ENCODE results near the gene ACADL.

Gene ACADL

DNA sequence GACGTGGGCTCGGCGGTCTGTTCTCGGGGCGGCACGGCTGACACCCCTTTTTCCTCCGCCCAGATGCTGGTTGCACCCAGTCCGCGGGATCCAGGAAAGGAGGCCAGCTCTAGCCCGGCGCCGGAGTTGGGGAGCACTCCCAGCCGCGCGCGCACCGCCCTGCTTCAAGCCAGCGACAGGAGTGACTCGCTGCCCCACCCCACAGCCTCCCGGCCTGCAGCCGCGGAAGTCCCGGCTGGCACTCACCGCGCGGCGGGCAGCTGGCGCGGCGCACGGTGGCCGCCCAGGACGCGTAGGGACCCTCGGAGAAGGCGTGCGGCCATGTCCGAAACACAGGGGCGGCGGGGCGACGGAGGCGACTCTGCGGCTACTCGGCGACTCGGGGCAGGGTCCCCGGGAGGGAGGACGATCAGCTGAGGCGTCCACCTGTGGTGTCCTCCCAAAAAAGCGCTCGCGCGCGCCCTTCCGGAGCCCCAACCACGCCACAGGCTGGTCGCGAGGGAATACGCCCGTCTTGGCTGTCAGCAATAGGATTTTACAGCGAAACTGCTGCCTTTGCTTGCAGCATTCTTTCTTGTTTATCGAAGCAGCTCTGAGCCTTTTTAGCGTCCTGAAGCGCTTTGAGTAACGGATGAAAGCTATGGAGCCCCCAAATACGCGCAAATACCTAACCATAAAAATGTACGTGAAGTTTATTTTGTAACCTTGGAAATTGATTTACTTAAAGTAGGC lies at the start of gene ACADL:
Gene ACADL, minus strand, starts transcription at position 507 of the 732 bp plus-strand sequence. Its CDS starts 184 bp downstream, at position 323.
- 0 out of 2 replicates have a peak, but pooled peaks have one; percentile 33 for TF ChIP-seq ZFX (IDR thresholded peaks at IDR 0.05)
- TF ChIP-seq, protein P1, sequence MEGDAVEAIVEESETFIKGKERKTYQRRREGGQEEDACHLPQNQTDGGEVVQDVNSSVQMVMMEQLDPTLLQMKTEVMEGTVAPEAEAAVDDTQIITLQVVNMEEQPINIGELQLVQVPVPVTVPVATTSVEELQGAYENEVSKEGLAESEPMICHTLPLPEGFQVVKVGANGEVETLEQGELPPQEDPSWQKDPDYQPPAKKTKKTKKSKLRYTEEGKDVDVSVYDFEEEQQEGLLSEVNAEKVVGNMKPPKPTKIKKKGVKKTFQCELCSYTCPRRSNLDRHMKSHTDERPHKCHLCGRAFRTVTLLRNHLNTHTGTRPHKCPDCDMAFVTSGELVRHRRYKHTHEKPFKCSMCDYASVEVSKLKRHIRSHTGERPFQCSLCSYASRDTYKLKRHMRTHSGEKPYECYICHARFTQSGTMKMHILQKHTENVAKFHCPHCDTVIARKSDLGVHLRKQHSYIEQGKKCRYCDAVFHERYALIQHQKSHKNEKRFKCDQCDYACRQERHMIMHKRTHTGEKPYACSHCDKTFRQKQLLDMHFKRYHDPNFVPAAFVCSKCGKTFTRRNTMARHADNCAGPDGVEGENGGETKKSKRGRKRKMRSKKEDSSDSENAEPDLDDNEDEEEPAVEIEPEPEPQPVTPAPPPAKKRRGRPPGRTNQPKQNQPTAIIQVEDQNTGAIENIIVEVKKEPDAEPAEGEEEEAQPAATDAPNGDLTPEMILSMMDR (conservative IDR thresholded peaks at IDR 0.05): no peak
- H3K27ac ChIP-seq: peak within 1 kb of the TSS; percentile 81

DNA sequence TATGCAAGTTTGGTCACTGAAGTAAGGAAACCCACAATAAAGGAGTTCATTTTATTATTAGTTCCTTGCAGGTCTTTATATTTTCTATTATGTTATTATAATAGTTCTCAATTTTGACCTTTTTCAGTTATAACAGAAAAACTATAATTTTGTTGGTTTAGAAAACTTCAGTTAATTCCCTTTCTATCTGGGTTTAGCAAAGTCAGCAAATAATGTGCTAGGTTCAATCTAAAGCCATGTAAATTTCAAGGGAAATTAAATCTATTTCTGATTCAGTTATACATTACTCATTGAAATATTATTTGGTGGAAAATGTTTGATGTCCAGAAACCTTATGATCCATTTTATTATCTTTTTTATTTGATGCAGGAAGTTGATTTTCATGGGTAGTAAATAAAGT lies 46.1 kb upstream of the ACADL start:
- TF ChIP-seq, protein P1 (conservative IDR thresholded peaks at IDR 0.05): no peak
- TF ChIP-seq ZFX (IDR thresholded peaks at IDR 0.05): no peak
- no peak overlapping the region for H3K27ac ChIP-seq

DNA sequence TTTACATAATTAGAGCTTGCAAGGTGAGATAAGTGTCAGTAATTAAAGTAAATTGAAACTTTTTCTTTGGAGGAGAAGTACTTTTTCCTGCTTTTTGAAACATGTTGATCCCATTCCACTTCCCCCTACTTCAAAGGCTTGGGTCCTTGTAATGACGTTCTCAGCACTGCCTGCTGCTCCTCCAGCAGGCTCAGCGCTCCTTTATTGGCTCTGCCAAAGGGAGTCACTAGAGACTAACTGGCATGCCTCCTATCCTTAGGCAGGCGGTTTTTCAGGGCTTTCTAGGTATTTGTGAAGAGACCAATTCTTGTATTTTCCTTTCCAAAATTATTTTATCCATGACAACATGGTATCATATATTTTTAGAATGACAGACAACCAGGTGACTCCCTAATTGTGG lies 43.9 kb upstream of the ACADL start:
- H3K27ac ChIP-seq: no peak overlapping the region
- TF ChIP-seq, protein P1 (conservative IDR thresholded peaks at IDR 0.05): no peak
- no peak for TF ChIP-seq ZFX (IDR thresholded peaks at IDR 0.05)

DNA sequence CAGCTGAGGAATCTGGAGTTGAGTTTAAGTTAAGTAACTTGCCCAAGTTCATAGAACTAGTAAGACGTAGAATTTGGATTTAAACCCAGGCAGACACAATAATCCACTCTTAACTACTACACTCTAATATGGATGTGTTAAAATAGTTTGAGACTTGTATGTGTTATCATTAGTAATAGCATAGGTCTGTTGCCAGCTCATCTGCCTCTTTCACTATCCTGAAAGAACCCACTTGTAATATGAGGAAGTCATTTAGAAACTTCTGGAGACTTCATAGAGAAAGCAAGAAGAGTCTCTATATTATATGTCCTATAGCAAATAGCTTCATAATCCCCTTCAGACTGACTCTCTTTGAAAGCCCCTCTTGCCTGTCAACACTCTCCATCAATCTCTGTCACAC lies 43.0 kb upstream of the ACADL start:
- no peak overlapping the region for H3K27ac ChIP-seq
- no peak for TF ChIP-seq ZFX (IDR thresholded peaks at IDR 0.05)
- TF ChIP-seq, protein P1 (conservative IDR thresholded peaks at IDR 0.05): no peak

DNA sequence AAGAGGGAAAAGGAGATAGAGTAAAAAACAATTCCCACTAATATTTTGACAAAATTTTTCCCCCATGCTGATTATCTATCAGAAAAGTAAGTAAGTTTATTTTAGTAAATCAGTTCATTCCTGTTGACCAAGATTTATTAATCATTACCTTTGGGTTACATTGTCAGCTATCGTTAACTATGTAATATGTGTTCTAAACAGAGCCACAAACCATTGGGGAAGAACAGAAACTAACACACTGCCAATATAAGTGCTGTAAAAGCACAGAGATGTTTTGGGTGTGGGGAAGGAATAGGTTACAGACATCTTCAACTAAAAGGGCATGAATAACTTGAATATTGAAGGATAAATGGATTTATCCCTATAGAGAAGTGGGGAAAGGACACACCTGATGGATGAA lies 42.5 kb upstream of the ACADL start:
- TF ChIP-seq, protein P1 (conservative IDR thresholded peaks at IDR 0.05): no peak
- TF ChIP-seq ZFX (IDR thresholded peaks at IDR 0.05): no peak
- no peak overlapping the region for H3K27ac ChIP-seq

DNA sequence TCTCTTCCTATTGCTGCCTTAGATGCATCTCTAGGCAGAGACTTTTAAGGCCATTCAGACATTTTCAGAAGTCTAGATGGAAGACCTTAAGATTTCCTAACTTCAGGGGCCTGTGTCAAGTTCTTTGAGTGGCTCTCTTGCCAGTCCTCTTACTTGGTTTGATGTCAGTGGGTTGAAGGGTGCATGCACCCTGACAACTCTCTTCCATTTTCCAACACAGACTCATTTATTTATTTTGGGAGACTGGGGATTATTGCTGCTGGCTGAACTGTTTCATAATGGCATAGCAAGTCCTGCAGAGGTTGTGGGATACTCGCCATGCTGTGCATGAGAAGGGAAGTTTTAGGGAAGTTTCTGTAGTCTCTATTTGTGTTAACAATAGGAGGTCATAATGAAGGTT lies 39.0 kb upstream of the ACADL start:
- TF ChIP-seq, protein P1 (conservative IDR thresholded peaks at IDR 0.05): no peak
- TF ChIP-seq ZFX (IDR thresholded peaks at IDR 0.05): no peak
- H3K27ac ChIP-seq: no peak overlapping the region

DNA sequence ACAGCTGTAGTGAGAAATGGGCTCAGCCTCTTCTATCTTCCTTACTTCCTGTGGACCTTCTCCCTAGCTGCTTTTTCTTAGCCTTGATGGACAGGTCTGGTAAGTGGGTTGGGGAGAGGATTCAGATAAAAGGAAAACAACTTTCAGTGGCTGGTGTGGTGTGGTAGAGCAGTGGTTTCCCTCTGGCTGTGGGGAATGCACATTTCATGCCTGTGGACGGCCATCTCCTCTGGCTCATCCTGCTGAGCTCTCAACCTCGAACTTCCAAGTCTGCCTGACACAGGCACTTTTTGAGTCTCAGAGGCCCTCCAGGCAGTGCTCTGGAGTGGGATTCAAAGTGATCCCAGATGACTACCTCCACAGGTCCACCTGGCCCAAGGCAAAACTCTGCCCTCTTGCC lies 38.6 kb upstream of the ACADL start:
- TF ChIP-seq, protein P1 (conservative IDR thresholded peaks at IDR 0.05): no peak
- no peak for TF ChIP-seq ZFX (IDR thresholded peaks at IDR 0.05)
- no peak overlapping the region for H3K27ac ChIP-seq
